ENCODE data around the gene MROH2B.
"Not testable (repeated sequence)": the region's sequence is repeated elsewhere in the genome, so short reads cannot be mapped to it uniquely, and the experiment has no call there.

The MROH2B gene

GRCh38 chr5:41057231-41057630, 13.9 kb downstream of the MROH2B start:
- TF ChIP-seq CTCF (IDR thresholded peaks at IDR 0.05; ENCODE audit: unreplicated experiment in 3 of 3), result no peak
- Mint-ChIP-seq H3K9me3 (no peaks in the 10 kb centered on the region), H3K36me3 (ENCODE audit: low read depth) (no peaks in the 10 kb centered on the region), H3K4me3 (no peak overlapping the region), H3K4me1 (peaks cover 3% of the 10 kb centered on the region), H3K27ac (peak overlapping the region in 2 of 3 experiments; percentile 39 to 53), H3K27me3 (ENCODE audit: low read depth) (no peaks in the 10 kb centered on the region)

GRCh38 chr5:41048986-41049385, 22.2 kb downstream of the MROH2B start:
- H3K4me1 Mint-ChIP-seq, result peaks cover 14% of the 10 kb centered on the region
- H3K4me3 Mint-ChIP-seq, result no peak overlapping the region
- H3K36me3 Mint-ChIP-seq (ENCODE audit: low read depth), result no peaks in the 10 kb centered on the region
- no peak for TF ChIP-seq CTCF (IDR thresholded peaks at IDR 0.05; ENCODE audit: unreplicated experiment in 3 of 3)
- H3K9me3 Mint-ChIP-seq, result no peaks in the 10 kb centered on the region
- peak overlapping the region in 2 of 3 experiments; percentile 3 to 12 for H3K27ac Mint-ChIP-seq
- no peaks in the 10 kb centered on the region for H3K27me3 Mint-ChIP-seq (ENCODE audit: low read depth)

- H3K27me3 Mint-ChIP-seq (ENCODE audit: low read depth), result no peaks in the 10 kb centered on the region
- TF ChIP-seq CTCF (IDR thresholded peaks at IDR 0.05; ENCODE audit: unreplicated experiment in 3 of 3), result no peak
- no peaks in the 10 kb centered on the region for H3K36me3 Mint-ChIP-seq (ENCODE audit: low read depth)
- no peak overlapping the region for H3K27ac Mint-ChIP-seq
- no peaks in the 10 kb centered on the region for H3K9me3 Mint-ChIP-seq
- H3K4me3 Mint-ChIP-seq, result no peak overlapping the region
- peaks cover 1% of the 10 kb centered on the region for H3K4me1 Mint-ChIP-seq
Measured at GRCh38 chr5:41043109-41043747, 27.9 kb downstream of the MROH2B start.

GRCh38 chr5:41032973-41033372, 38.2 kb downstream of the MROH2B start:
- H3K4me1 Mint-ChIP-seq, result no peaks in the 10 kb centered on the region
- H3K27me3 Mint-ChIP-seq (ENCODE audit: low read depth), result no peaks in the 10 kb centered on the region
- no peak overlapping the region for H3K4me3 Mint-ChIP-seq
- no peak overlapping the region for H3K27ac Mint-ChIP-seq
- H3K9me3 Mint-ChIP-seq, result peaks cover 16% of the 10 kb centered on the region
- no peak for TF ChIP-seq CTCF (IDR thresholded peaks at IDR 0.05; ENCODE audit: unreplicated experiment in 3 of 3)
- no peaks in the 10 kb centered on the region for H3K36me3 Mint-ChIP-seq (ENCODE audit: low read depth)

- not testable (repeated sequence) for H3K27me3 Mint-ChIP-seq (ENCODE audit: low read depth); H3K4me3 Mint-ChIP-seq; H3K4me1 Mint-ChIP-seq; H3K36me3 Mint-ChIP-seq (ENCODE audit: low read depth); H3K27ac Mint-ChIP-seq
- H3K9me3 Mint-ChIP-seq, result peaks cover 40% of the 10 kb centered on the region
Measured at GRCh38 chr5:41022600-41022999, 48.5 kb downstream of the MROH2B start.

- Mint-ChIP-seq H3K9me3 (no peaks in the 10 kb centered on the region), H3K36me3 (ENCODE audit: low read depth) (no peaks in the 10 kb centered on the region), H3K4me3 (no peak overlapping the region), H3K27ac (no peak overlapping the region), H3K27me3 (ENCODE audit: low read depth) (no peaks in the 10 kb centered on the region), H3K4me1 (no peaks in the 10 kb centered on the region)
- no peak for TF ChIP-seq CTCF (IDR thresholded peaks at IDR 0.05; ENCODE audit: unreplicated experiment in 3 of 3)
Measured at GRCh38 chr5:41012318-41012717, 58.8 kb downstream of the MROH2B start.
